Astrocyte (in vitro differentiated cells and primary cell): ENCODE measurements around the gene RNASE11. TPM values are rescaled to one million over a fixed set of nuclear protein-coding genes. Genes with fewer than 3 reads are reported as not detected.

Experiments used
- DNase-seq: peaks from one replicate; pipeline ENCODE4 v3.0.0-alpha.2; 2010; ENCODE audit warnings: low read depth
- FAIRE-seq: peaks from 2 replicates; lab custom pipeline; 2011; peaks lifted over from hg19 to GRCh38; lab: Jason Lieb, UNC
- H2AFZ ChIP-seq: 2 replicates; pipeline ENCODE4 v1.6.0; 2012; ENCODE audit warnings: low read depth, low read length, inconsistent platforms
- H3K27ac ChIP-seq: 2 replicates; pipeline ENCODE4 v1.5.1; 2011; ENCODE audit warnings: low read depth, low read length, inconsistent platforms
- H3K27me3 ChIP-seq: 2 replicates; pipeline ENCODE4 v1.6.0; 2011; ENCODE audit warnings: low read length, inconsistent platforms; ENCODE audit not compliant: insufficient read depth
- H3K36me3 ChIP-seq: 2 replicates; pipeline ENCODE4 v1.5.1; 2011; ENCODE audit warnings: low read length, inconsistent platforms; ENCODE audit not compliant: insufficient read depth
- H3K4me1 ChIP-seq: 2 replicates; pipeline ENCODE4 v1.5.1; 2011; ENCODE audit warnings: low read length, inconsistent platforms; ENCODE audit not compliant: insufficient read depth
- H3K4me2 ChIP-seq: 2 replicates; pipeline ENCODE4 v1.6.0; 2012; ENCODE audit warnings: low read length, inconsistent platforms
- H3K4me3 ChIP-seq: 2 replicates; pipeline ENCODE4 v1.5.1; 2011; ENCODE audit warnings: low read depth, mild to moderate bottlenecking, low read length, inconsistent platforms; ENCODE audit not compliant: insufficient read depth
- H3K79me2 ChIP-seq: 2 replicates; pipeline ENCODE4 v1.6.0; 2012; ENCODE audit warnings: mild to moderate bottlenecking, low read length, inconsistent platforms; ENCODE audit not compliant: insufficient read depth
- H3K9ac ChIP-seq: 2 replicates; pipeline ENCODE4 v1.6.0; 2012; ENCODE audit warnings: mild to moderate bottlenecking, low read length, inconsistent platforms
- H3K9me3 ChIP-seq: 2 replicates; pipeline ENCODE4 v1.5.1; 2012; ENCODE audit warnings: low read depth, mild to moderate bottlenecking, low read length, inconsistent platforms; ENCODE audit not compliant: insufficient read depth
- H4K20me1 ChIP-seq: 2 replicates; pipeline ENCODE4 v1.6.0; 2012; ENCODE audit warnings: low read length, inconsistent platforms; ENCODE audit not compliant: insufficient read depth
- H3K27ac Mint-ChIP-seq: one replicate; pipeline ENCODE4 v1.8.0; 2021; ENCODE audit warnings: mild to moderate bottlenecking, mixed read lengths; ENCODE audit not compliant: unreplicated experiment
- H3K27me3 Mint-ChIP-seq: one replicate; pipeline ENCODE4 v1.8.0; 2021; ENCODE audit warnings: low read depth, mixed read lengths; ENCODE audit not compliant: unreplicated experiment
- H3K36me3 Mint-ChIP-seq: one replicate; pipeline ENCODE4 v1.8.0; 2021; ENCODE audit warnings: low read depth, mixed read lengths; ENCODE audit not compliant: unreplicated experiment
- H3K4me1 Mint-ChIP-seq: one replicate; pipeline ENCODE4 v1.8.0; 2021; ENCODE audit warnings: low read depth, mixed read lengths; ENCODE audit not compliant: unreplicated experiment
- H3K4me3 Mint-ChIP-seq: one replicate; pipeline ENCODE4 v1.8.0; 2021; ENCODE audit warnings: mild to moderate bottlenecking, moderate library complexity, mixed read lengths; ENCODE audit not compliant: unreplicated experiment
- H3K9me3 Mint-ChIP-seq: one replicate; pipeline ENCODE4 v1.8.0; 2021; ENCODE audit warnings: mild to moderate bottlenecking, mixed read lengths; ENCODE audit not compliant: unreplicated experiment
- CTCF ChIP-seq: IDR thresholded peaks from 2 replicates; pipeline ENCODE4 v1.5.1; 2011; ENCODE audit warnings: low read depth, mild to moderate bottlenecking, inconsistent platforms, low read length, moderate library complexity; ENCODE audit not compliant: insufficient read depth
- EZH2 ChIP-seq: IDR thresholded peaks from 2 replicates; pipeline ENCODE4 v1.6.1; 2012; ENCODE audit warnings: mild to moderate bottlenecking, low read length, inconsistent platforms; ENCODE audit not compliant: insufficient read depth
- total RNA-seq: library from RNA; stranded (reverse); gene quantifications from 2 replicates; pipeline ENCODE4 v1.2.1, GENCODE V29; 2021

RNASE11 gene
- total RNA-seq, 1 donor from 2014 or later: not detected

GRCh38 chr14:20609215-20610001 lies 21.6 kb upstream of the RNASE11 start:
- H4K20me1 ChIP-seq: peaks cover 6% of the 10 kb centered on the region
- peak overlapping the region; percentile 93 for H3K4me3 ChIP-seq
- H3K9ac ChIP-seq: peak overlapping the region; percentile 82
- TF ChIP-seq CTCF (peak; percentile 97), EZH2 (no peak)
- DNase-seq (peak; percentile 60), FAIRE-seq (no peak)
- H3K9me3 ChIP-seq: no peaks in the 10 kb centered on the region
- H3K4me2 ChIP-seq: peak overlapping the region; percentile 89
- Mint-ChIP-seq H3K27me3 (no peaks in the 10 kb centered on the region), H3K27ac (no peak overlapping the region), H3K4me1 (no peaks in the 10 kb centered on the region), H3K9me3 (no peaks in the 10 kb centered on the region), H3K4me3 (no peak overlapping the region), H3K36me3 (no peaks in the 10 kb centered on the region)
- H3K4me1 ChIP-seq: no peaks in the 10 kb centered on the region
- H3K27ac ChIP-seq: peak overlapping the region; percentile 14
- peak overlapping the region; percentile 79 for H2AFZ ChIP-seq
- H3K36me3 ChIP-seq: no peaks in the 10 kb centered on the region
- H3K79me2 ChIP-seq: no peaks in the 10 kb centered on the region
- no peaks in the 10 kb centered on the region for H3K27me3 ChIP-seq

- no peaks in the 10 kb centered on the region for H3K27me3 ChIP-seq
- no peak overlapping the region for H3K9ac ChIP-seq
- no peaks in the 10 kb centered on the region for H3K4me1 ChIP-seq
- H2AFZ ChIP-seq: no peak overlapping the region
- Mint-ChIP-seq H3K9me3 (no peaks in the 10 kb centered on the region), H3K36me3 (no peaks in the 10 kb centered on the region), H3K27ac (no peak overlapping the region), H3K27me3 (peaks cover 3% of the 10 kb centered on the region), H3K4me3 (no peak overlapping the region), H3K4me1 (no peaks in the 10 kb centered on the region)
- no peak overlapping the region for H3K27ac ChIP-seq
- no peaks in the 10 kb centered on the region for H3K36me3 ChIP-seq
- DNase-seq (no peak), FAIRE-seq (no peak)
- H3K79me2 ChIP-seq: no peaks in the 10 kb centered on the region
- peaks cover 6% of the 10 kb centered on the region for H4K20me1 ChIP-seq
- no peak overlapping the region for H3K4me3 ChIP-seq
- no peak for TF ChIP-seq CTCF
- H3K9me3 ChIP-seq: no peaks in the 10 kb centered on the region
- no peak overlapping the region for H3K4me2 ChIP-seq
Measured at GRCh38 chr14:20608383-20609110, 20.7 kb upstream of the RNASE11 start.
